Liver (tissue), 3 donors: Measurements from ENCODE around the gene RASGRF2.

Source experiments
- CTCF ChIP-seq: fragments of 150-350 bp; IDR thresholded peaks from 2 replicates; pipeline ENCODE4 v1.5.1; 2017; ENCODE audit warnings: improper control_type of control experiment, low read depth, low read length; ENCODE audit not compliant: missing input control
- EGR1 ChIP-seq, 2 donors: IDR thresholded peaks; 2 replicates each; pipeline ENCODE4 v1.6.1; 2016 to 2018; ENCODE audit warnings: antibody characterized with exemption in 2 of 2, low read depth in 2 of 2
- JUND ChIP-seq, 2 donors: IDR thresholded peaks; 2 replicates each; pipeline ENCODE4 v1.6.1; 2016; ENCODE audit warnings: antibody characterized with exemption in 2 of 2
- RAD21 ChIP-seq, 2 donors: IDR thresholded peaks; 2 replicates each; pipeline ENCODE4 v1.6.1; 2016; ENCODE audit warnings: antibody characterized with exemption in 2 of 2, mild to moderate bottlenecking in 2 of 2
- TAF1 ChIP-seq: conservative IDR thresholded peaks from 2 replicates; pipeline ENCODE4 v1.6.1; 2016; ENCODE audit warnings: antibody characterized with exemption, mild to moderate bottlenecking
- TF ChIP-seq, protein P1 (sequence below): IDR thresholded peaks from 2 replicates; pipeline ENCODE4 v1.6.1; 2016; ENCODE audit warnings: antibody characterized with exemption
- donor health status: healthy.
- donor health status: healthy.

DNA sequence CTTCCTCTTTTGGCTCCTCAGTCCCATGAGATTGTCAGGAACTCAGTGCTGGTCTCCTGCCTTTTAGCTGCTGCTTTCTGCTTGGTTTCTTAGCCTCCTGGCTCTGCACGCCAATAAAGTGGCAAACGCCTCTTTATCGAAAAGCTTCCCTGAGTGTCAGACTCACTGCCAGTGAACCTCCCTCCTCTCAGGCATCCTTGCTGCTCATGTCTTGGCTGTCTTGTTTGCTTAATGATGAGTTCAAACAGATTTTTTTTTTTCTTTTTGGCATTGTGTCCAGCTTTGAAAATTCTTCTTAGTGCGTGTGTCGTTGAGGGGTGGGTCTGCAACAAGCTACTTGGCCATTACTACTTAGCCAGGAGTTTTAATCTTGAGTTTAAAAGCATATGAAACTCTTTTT is 14.9 kb downstream of the RASGRF2 start:
- TF ChIP-seq TAF1, result no peak
- TF ChIP-seq CTCF, result no peak
- TF ChIP-seq, protein P1, sequence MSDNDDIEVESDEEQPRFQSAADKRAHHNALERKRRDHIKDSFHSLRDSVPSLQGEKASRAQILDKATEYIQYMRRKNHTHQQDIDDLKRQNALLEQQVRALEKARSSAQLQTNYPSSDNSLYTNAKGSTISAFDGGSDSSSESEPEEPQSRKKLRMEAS, result no peak
- no peak for TF ChIP-seq JUND (IDR thresholded peaks at IDR 0.05)
- TF ChIP-seq EGR1 (IDR thresholded peaks at IDR 0.05; ENCODE audit: low read depth in 2 of 2), result no peak
- TF ChIP-seq RAD21 (IDR thresholded peaks at IDR 0.05), result no peak
